ENCODE data around the gene NOXO1. TPM values are rescaled to one million over a fixed set of nuclear protein-coding genes. Genes with fewer than 3 reads are reported as not detected.
"Not testable (repeated sequence)": the region's sequence is repeated elsewhere in the genome, so short reads cannot be mapped to it uniquely, and the experiment has no call there.

Gene NOXO1
- total RNA-seq, 1 experiment from 2014 or later, result 3.4 TPM

DNA sequence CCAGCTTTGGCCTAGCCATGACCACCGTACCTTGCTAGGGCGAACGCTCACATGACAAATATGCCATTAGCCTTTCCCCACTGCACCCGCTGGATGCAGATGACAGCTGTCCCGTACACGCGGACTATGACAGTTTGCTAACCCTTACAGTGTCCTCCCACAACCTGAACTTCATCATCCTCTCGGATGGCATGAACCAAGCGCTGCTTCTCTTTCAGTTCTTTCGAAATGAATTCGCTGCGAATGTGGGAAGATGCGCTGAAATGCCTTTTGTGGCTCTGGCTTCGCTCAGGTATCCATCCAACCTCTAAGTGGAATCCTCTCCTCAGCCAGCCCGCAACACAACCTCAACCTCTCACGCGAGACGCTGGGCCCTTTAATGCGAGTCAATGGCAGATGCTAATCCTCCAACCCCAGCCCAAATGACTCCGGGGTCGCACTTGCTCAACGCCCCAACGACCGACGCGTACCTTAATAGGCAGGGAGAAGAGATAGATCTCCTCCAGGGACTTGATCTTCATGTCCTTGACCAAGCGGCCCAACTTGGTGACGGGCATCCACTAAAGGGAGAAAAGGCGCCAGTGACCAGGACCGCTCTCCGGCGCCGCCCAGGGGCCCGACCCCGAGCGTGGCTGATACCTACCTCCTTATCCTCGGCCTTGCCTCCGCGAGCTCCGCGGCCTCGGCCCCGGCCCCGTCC lies 17.3 kb downstream of the NOXO1 start:
- ATAC-seq (no peak; the same call in 1 of the 2 replicates), DNase-seq (no peak)
- no peaks in the 10 kb centered on the region for H3K27me3 ChIP-seq (ENCODE audit: low read length)
- intact Hi-C loops (cut with micrococcal nuclease), result no loop called here
- H3K9me3 ChIP-seq (ENCODE audit: low read length), result no peaks in the 10 kb centered on the region
- TF ChIP-seq EZH2 (IDR thresholded peaks at IDR 0.05; ENCODE audit: low read length, unreplicated experiment) (no peak), EZH2phosphoT487 (IDR thresholded peaks at IDR 0.05; ENCODE audit: borderline replicate concordance, low read length) (no peak)
- H3K27ac ChIP-seq (ENCODE audit: low read length), result peak overlapping the region; percentile 47; the same call in 1 of the 2 replicates
- no peaks in the 10 kb centered on the region for H3K9me2 ChIP-seq (replicated peaks; ENCODE audit: low read length)
- H3K9ac ChIP-seq (ENCODE audit: low read length), result peak overlapping the region; percentile 99
- H3K4me1 ChIP-seq (ENCODE audit: insufficient read depth, low read length), result peaks cover 9% of the 10 kb centered on the region; the same call in 1 of the 2 replicates
- CTCF ChIA-PET, result no interaction called here
- POLR2A ChIA-PET (ENCODE audit: unreplicated experiment), result interaction anchor here (0.5 to 1.0 kb wide), 7 partner anchors 14 to 1041 kb away, joined by 3 to 25 read pairs (median 5); partner anchors contain the start of genes MSRB1, NUBP2 and SPSB3
- peaks cover 16% of the 10 kb centered on the region for H3F3A ChIP-seq (ENCODE audit: low read length, unreplicated experiment)
- peaks cover 22% of the 10 kb centered on the region for H3K36me3 ChIP-seq (ENCODE audit: low read depth, low read length)
- peaks cover 19% of the 10 kb centered on the region for H4K20me1 ChIP-seq (ENCODE audit: low read length)
- H3K4me2 ChIP-seq (ENCODE audit: low read length), result peak overlapping the region; percentile 92
- H3K4me3 ChIP-seq (ENCODE audit: low read length), result peak overlapping the region; percentile 96
- no peak overlapping the region for H2AFZ ChIP-seq (ENCODE audit: low read length)
- H3K79me2 ChIP-seq (ENCODE audit: low read length), result peaks cover 56% of the 10 kb centered on the region
- no TSS peak for BruUV-seq (replicated peaks)

DNA sequence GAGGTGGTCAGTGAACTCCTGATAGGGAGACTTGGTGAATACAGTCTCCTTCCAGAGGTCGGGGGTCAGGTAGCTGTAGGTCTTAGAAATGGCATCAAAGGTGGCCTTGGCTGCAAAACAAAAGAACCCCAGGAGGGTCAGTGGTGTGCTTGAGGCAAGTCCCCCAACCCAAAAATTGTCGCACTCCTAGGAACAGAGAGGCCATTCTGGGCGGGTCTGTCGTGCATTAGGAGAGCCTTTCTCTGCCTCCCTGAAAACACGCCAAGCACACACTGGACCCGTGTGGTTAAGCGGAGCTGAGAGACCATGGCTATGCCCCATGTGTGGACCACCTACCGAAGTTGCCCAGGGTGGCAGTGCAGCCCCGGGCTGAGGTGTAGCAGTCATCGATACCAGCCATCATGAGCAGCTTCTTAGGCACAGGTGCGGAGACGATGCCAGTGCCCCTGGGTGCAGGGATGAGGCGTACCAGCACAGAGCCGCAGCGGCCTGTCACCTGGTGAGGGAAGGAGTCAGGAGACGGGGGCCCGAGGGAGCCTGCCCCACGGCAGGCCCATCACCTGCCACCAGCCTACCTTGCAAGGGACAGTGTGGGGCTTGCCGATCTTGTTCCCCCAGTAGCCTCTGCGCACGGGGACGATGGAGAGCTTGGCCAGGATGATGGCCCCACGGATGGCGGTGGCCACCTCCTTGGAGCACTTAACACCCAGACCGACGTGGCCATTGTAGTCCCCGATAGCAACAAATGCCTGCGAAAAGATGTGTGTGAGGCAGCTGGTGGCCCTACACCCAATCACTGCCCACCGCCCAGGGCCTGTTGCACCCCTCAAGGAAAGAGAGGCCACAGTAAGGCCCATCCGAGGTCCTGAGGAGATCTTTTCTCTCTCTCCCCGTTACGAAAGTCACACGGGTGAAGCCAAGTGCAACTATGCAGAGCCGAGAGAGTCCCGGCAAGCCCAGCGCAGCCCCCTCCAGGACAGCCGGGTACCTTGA lies 18.8 kb downstream of the NOXO1 start:
- peak overlapping the region; percentile 96 for H3K4me3 ChIP-seq (ENCODE audit: low read length)
- H3K79me2 ChIP-seq (ENCODE audit: low read length), result peaks cover 56% of the 10 kb centered on the region
- peaks cover 16% of the 10 kb centered on the region for H3F3A ChIP-seq (ENCODE audit: low read length, unreplicated experiment)
- H3K9me3 ChIP-seq (ENCODE audit: low read length); POLR2A ChIA-PET (ENCODE audit: unreplicated experiment); H3K9me2 ChIP-seq (replicated peaks; ENCODE audit: low read length); intact Hi-C loops (cut with micrococcal nuclease); H3K4me1 ChIP-seq (ENCODE audit: insufficient read depth, low read length); H2AFZ ChIP-seq (ENCODE audit: low read length); H3K27ac ChIP-seq (ENCODE audit: low read length); CTCF ChIA-PET; H3K27me3 ChIP-seq (ENCODE audit: low read length); ATAC-seq; DNase-seq: not testable (repeated sequence)
- peaks cover 19% of the 10 kb centered on the region for H4K20me1 ChIP-seq (ENCODE audit: low read length)
- H3K36me3 ChIP-seq (ENCODE audit: low read depth, low read length), result peaks cover 22% of the 10 kb centered on the region
- peak overlapping the region; percentile 99; the same call in 1 of the 2 replicates for H3K9ac ChIP-seq (ENCODE audit: low read length)
- TSS peak; percentile 71 for BruUV-seq (replicated peaks)
- H3K4me2 ChIP-seq (ENCODE audit: low read length), result peak overlapping the region; percentile 92

DNA sequence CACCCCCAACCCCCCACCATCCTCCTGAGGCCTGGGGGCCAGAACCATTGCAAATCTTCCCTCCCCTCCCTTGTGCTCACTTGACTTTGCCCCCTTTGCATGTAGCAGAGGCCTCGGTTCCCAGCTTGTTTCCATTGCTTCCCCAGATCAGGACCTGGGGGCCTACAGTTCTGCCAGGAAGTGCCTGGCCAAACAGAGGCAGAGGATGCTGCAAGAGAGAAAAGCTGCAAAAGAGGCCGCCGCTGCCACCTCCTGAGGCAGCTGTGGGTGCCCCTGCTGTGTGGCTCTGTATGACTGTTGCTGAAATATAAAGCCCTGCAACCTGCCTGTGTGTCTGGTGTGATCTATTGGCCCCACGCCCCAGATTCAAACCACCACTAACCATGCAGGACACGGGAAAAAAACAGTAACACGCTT lies 19.6 kb downstream of the NOXO1 start:
- TF ChIP-seq, protein P1, sequence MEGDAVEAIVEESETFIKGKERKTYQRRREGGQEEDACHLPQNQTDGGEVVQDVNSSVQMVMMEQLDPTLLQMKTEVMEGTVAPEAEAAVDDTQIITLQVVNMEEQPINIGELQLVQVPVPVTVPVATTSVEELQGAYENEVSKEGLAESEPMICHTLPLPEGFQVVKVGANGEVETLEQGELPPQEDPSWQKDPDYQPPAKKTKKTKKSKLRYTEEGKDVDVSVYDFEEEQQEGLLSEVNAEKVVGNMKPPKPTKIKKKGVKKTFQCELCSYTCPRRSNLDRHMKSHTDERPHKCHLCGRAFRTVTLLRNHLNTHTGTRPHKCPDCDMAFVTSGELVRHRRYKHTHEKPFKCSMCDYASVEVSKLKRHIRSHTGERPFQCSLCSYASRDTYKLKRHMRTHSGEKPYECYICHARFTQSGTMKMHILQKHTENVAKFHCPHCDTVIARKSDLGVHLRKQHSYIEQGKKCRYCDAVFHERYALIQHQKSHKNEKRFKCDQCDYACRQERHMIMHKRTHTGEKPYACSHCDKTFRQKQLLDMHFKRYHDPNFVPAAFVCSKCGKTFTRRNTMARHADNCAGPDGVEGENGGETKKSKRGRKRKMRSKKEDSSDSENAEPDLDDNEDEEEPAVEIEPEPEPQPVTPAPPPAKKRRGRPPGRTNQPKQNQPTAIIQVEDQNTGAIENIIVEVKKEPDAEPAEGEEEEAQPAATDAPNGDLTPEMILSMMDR (conservative IDR thresholded peaks at IDR 0.05; ENCODE audit: low read depth, low read length), result no peak
- TF ChIP-seq EZH2 (IDR thresholded peaks at IDR 0.05; ENCODE audit: low read length, unreplicated experiment), result no peak
- no peak for TF ChIP-seq EZH2phosphoT487 (IDR thresholded peaks at IDR 0.05; ENCODE audit: borderline replicate concordance, low read length)
- Histone ChIP-seq H2AFZ (ENCODE audit: low read length) (no peak overlapping the region), H3K27me3 (ENCODE audit: low read length) (no peaks in the 10 kb centered on the region), H3K9ac (ENCODE audit: low read length) (no peak overlapping the region), H4K20me1 (ENCODE audit: low read length) (peaks cover 19% of the 10 kb centered on the region), H3K9me3 (ENCODE audit: low read length) (no peaks in the 10 kb centered on the region), H3K9me2 (replicated peaks; ENCODE audit: low read length) (no peaks in the 10 kb centered on the region), H3K79me2 (ENCODE audit: low read length) (peaks cover 56% of the 10 kb centered on the region), H3K4me2 (ENCODE audit: low read length) (peak overlapping the region; percentile 92), H3K4me1 (ENCODE audit: insufficient read depth, low read length) (peaks cover 9% of the 10 kb centered on the region; the same call in 1 of the 2 replicates), H3K4me3 (ENCODE audit: low read length) (peak overlapping the region; percentile 40; the same call in 1 of the 2 replicates), H3K36me3 (ENCODE audit: low read depth, low read length) (peaks cover 22% of the 10 kb centered on the region), H3K27ac (ENCODE audit: low read length) (no peak overlapping the region), H3F3A (ENCODE audit: low read length, unreplicated experiment) (peaks cover 16% of the 10 kb centered on the region)
- no TSS peak for BruUV-seq (replicated peaks)
- intact Hi-C loops (cut with micrococcal nuclease), result no loop called here
- ATAC-seq (no peak), DNase-seq (no peak)
- CTCF ChIA-PET, result no interaction called here
- POLR2A ChIA-PET (ENCODE audit: unreplicated experiment), result no interaction called here

All from PC-3 (cell line).